Muscle layer of duodenum (tissue), 2 donors: ENCODE data around the gene KATNAL1.

ENCODE experiments used
- H3K27ac ChIP-seq: one replicate; pipeline ENCODE4 v1.7.0; 2013; ENCODE audit warnings: mild to moderate bottlenecking, low read length
- H3K27me3 ChIP-seq: one replicate; pipeline ENCODE4 v1.7.0; 2013; ENCODE audit warnings: low read depth, mild to moderate bottlenecking, control low read depth, low read length
- H3K36me3 ChIP-seq, 2 donors: one replicate each; pipeline ENCODE4 v1.7.0; 2013; ENCODE audit warnings: low read length in 2 of 2, control low read depth in 1 of 2, mild to moderate bottlenecking in 1 of 2; ENCODE audit not compliant: insufficient read depth in 2 of 2, control insufficient read depth in 1 of 2
- H3K4me1 ChIP-seq, 2 donors: one replicate each; pipeline ENCODE4 v1.7.0; 2013; ENCODE audit warnings: low read length in 2 of 2, mild to moderate bottlenecking in 2 of 2, control low read depth in 1 of 2, moderate library complexity in 1 of 2; ENCODE audit not compliant: insufficient read depth in 2 of 2, control insufficient read depth in 1 of 2
- H3K4me3 ChIP-seq, 2 donors: one replicate each; pipeline ENCODE4 v1.7.0; 2013; ENCODE audit warnings: low read length in 2 of 2, low read depth in 1 of 2, mild to moderate bottlenecking in 1 of 2
- H3K9me3 ChIP-seq, 2 donors: one replicate each; pipeline ENCODE4 v1.7.0; 2013; ENCODE audit warnings: low read length in 2 of 2, control low read depth in 1 of 2, mild to moderate bottlenecking in 1 of 2; ENCODE audit not compliant: control insufficient read depth in 1 of 2
- donor health status: healthy.

The KATNAL1 gene

GRCh38 chr13:30253830-30254229 is 53.5 kb downstream of the KATNAL1 start:
- Histone ChIP-seq H3K27ac (no peak overlapping the region), H3K4me3 (no peak overlapping the region), H3K27me3 (no peaks in the 10 kb centered on the region), H3K4me1 (peaks cover 8 to 9% of the 10 kb centered on the region in 2 donors), H3K9me3 (peaks cover 0 to 9% of the 10 kb centered on the region in 2 donors), H3K36me3 (peaks cover 0 to 8% of the 10 kb centered on the region in 2 donors)

GRCh38 chr13:30247406-30247805 is 59.9 kb downstream of the KATNAL1 start:
- H3K9me3 ChIP-seq = peaks cover 0 to 9% of the 10 kb centered on the region in 2 donors
- H3K27ac ChIP-seq = no peak overlapping the region
- H3K4me3 ChIP-seq = no peak overlapping the region
- H3K4me1 ChIP-seq = no peaks in the 10 kb centered on the region
- no peaks in the 10 kb centered on the region for H3K27me3 ChIP-seq
- peaks cover 0 to 13% of the 10 kb centered on the region in 2 donors for H3K36me3 ChIP-seq

DNA sequence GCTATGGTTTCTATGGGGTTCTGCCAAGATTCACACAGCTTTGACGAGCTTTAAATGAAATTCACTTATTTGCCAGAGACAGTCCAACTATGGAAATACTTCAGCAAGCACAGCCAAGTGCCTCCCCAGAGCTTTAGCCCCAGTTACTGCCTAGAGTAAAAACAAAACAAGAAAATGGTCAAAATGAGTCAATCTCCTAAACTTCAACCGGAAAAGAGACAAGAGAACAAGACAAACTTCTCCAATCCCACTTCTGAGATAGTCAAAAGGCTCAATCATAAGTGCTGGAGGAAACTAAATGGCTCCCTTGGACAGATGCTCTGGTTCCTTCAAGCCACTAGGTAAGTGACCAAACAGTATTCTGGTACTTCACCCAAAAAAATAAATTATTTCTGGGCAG is 65.8 kb downstream of the KATNAL1 start:
- Histone ChIP-seq H3K4me3 (no peak overlapping the region), H3K36me3 (peaks cover 0 to 5% of the 10 kb centered on the region in 2 donors), H3K4me1 (no peaks in the 10 kb centered on the region), H3K27ac (no peak overlapping the region), H3K27me3 (no peaks in the 10 kb centered on the region), H3K9me3 (no peaks in the 10 kb centered on the region)

DNA sequence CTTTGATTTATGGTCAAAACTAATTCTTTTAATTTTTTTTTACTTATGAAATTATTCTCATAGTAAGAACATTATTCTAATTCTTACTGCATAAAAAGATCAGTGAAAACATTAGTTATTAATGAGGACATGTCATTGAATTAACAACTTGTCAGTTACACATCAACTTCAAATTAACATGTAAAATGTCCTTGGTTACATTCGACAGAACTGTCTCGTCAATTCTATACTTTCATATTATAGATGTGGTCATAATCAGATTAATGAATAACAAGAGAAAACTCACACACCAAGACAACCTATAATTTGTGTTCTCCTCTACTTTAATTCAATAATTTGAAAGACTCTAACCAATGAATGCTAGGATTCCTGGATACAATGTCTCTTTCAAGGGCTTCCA is 66.7 kb downstream of the KATNAL1 start:
- H3K36me3 ChIP-seq = peaks cover 0 to 5% of the 10 kb centered on the region in 2 donors
- no peaks in the 10 kb centered on the region for H3K9me3 ChIP-seq
- H3K27me3 ChIP-seq = no peaks in the 10 kb centered on the region
- no peaks in the 10 kb centered on the region for H3K4me1 ChIP-seq
- H3K4me3 ChIP-seq = no peak overlapping the region
- H3K27ac ChIP-seq = no peak overlapping the region

GRCh38 chr13:30235216-30235615 is 72.1 kb downstream of the KATNAL1 start:
- H3K27ac ChIP-seq = no peak overlapping the region

GRCh38 chr13:30234619-30235162 is 72.7 kb downstream of the KATNAL1 start:
- Histone ChIP-seq H3K9me3 (no peaks in the 10 kb centered on the region), H3K27ac (no peak overlapping the region), H3K36me3 (peaks cover 5 to 6% of the 10 kb centered on the region in 2 donors), H3K27me3 (no peaks in the 10 kb centered on the region), H3K4me3 (no peak overlapping the region), H3K4me1 (no peaks in the 10 kb centered on the region)

More at GRCh38 chr13:30235216-30235615, 72.1 kb downstream of the KATNAL1 start:
- Histone ChIP-seq H3K27me3 (no peaks in the 10 kb centered on the region), H3K4me1 (no peaks in the 10 kb centered on the region), H3K9me3 (no peaks in the 10 kb centered on the region), H3K4me3 (no peak overlapping the region), H3K36me3 (peaks cover under 1 to 2% of the 10 kb centered on the region in 2 donors)

GRCh38 chr13:30224732-30225131 is 82.6 kb downstream of the KATNAL1 start:
- Histone ChIP-seq H3K27ac (no peak overlapping the region), H3K27me3 (no peaks in the 10 kb centered on the region), H3K4me3 (no peak overlapping the region), H3K36me3 (peaks cover 0 to 65% of the 10 kb centered on the region in 2 donors), H3K4me1 (no peaks in the 10 kb centered on the region), H3K9me3 (peaks cover 5 to 8% of the 10 kb centered on the region in 2 donors)

DNA sequence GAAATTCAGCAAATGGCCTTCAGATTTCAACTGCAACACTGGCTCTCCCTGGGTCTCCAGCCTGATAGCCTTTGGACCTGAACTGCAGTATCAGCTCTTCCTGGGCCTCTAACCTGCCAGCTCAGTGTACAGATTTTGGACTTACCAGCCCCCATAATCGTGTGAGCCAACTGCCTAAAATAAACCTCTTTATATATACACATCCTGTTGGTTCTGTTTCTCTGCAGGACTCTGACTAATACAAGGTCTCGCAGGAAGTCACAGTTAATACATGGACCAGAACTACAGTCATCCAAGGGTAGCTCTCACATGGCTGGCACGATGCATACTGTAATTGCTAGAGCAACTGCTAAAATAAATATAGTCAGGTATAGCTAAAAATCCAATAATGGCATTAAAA is 85.1 kb downstream of the KATNAL1 start:
- Histone ChIP-seq H3K9me3 (peaks cover 5 to 8% of the 10 kb centered on the region in 2 donors), H3K27ac (no peak overlapping the region), H3K36me3 (peaks cover 0 to 58% of the 10 kb centered on the region in 2 donors), H3K4me1 (no peaks in the 10 kb centered on the region), H3K4me3 (no peak overlapping the region), H3K27me3 (no peaks in the 10 kb centered on the region)

DNA sequence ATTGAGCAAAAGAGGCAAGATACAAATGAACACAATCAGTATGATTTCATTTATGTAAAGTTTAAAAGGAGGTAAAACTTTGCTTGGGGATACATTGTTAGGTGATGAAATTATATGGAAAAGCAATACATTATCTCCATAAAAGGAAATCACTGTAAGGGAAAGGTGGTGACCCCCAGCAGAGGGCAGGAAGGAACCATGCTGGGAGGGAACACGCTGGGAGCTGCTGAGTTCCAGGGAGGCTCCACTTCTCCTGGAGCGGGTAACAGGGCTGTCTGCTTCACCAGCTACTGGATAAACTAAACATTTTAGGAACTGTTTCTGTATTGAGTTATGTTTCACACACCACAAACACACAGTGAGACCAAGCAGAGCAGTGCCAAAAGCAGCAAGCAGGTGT is 91.2 kb downstream of the KATNAL1 start:
- H3K9me3 ChIP-seq = no peaks in the 10 kb centered on the region
- H3K4me1 ChIP-seq = no peaks in the 10 kb centered on the region
- H3K36me3 ChIP-seq = peaks cover 0 to 7% of the 10 kb centered on the region in 2 donors
- no peaks in the 10 kb centered on the region for H3K27me3 ChIP-seq
- H3K27ac ChIP-seq = no peak overlapping the region
- H3K4me3 ChIP-seq = no peak overlapping the region

- H3K36me3 ChIP-seq = peaks cover 3 to 20% of the 10 kb centered on the region in 2 donors
Measured at GRCh38 chr13:30212256-30212655, 95.1 kb downstream of the KATNAL1 start.

GRCh38 chr13:30211745-30212144 is 95.6 kb downstream of the KATNAL1 start:
- Histone ChIP-seq H3K27ac (no peak overlapping the region), H3K9me3 (no peaks in the 10 kb centered on the region), H3K27me3 (no peaks in the 10 kb centered on the region), H3K4me3 (no peak overlapping the region), H3K36me3 (peaks cover 3 to 18% of the 10 kb centered on the region in 2 donors), H3K4me1 (no peaks in the 10 kb centered on the region)

More at GRCh38 chr13:30212256-30212655, 95.1 kb downstream of the KATNAL1 start:
- H3K4me3 ChIP-seq = no peak overlapping the region
- H3K9me3 ChIP-seq = no peaks in the 10 kb centered on the region
- H3K27me3 ChIP-seq = no peaks in the 10 kb centered on the region
- no peaks in the 10 kb centered on the region for H3K4me1 ChIP-seq
- no peak overlapping the region for H3K27ac ChIP-seq

- peaks cover 0 to 21% of the 10 kb centered on the region in 2 donors for H3K36me3 ChIP-seq
- no peak overlapping the region for H3K4me3 ChIP-seq
- no peaks in the 10 kb centered on the region for H3K9me3 ChIP-seq
- no peaks in the 10 kb centered on the region for H3K27me3 ChIP-seq
- H3K4me1 ChIP-seq = no peaks in the 10 kb centered on the region
- H3K27ac ChIP-seq = no peak overlapping the region
Measured at GRCh38 chr13:30204564-30204963, 102.8 kb downstream of the KATNAL1 start.
